ENCODE measurements around the gene ZBTB20. TPM values are rescaled to one million over a fixed set of nuclear protein-coding genes. Genes with fewer than 3 reads are reported as not detected.

Gene ZBTB20
- total RNA-seq, 1 donor from 2014 or later, result 3.9 TPM

DNA sequence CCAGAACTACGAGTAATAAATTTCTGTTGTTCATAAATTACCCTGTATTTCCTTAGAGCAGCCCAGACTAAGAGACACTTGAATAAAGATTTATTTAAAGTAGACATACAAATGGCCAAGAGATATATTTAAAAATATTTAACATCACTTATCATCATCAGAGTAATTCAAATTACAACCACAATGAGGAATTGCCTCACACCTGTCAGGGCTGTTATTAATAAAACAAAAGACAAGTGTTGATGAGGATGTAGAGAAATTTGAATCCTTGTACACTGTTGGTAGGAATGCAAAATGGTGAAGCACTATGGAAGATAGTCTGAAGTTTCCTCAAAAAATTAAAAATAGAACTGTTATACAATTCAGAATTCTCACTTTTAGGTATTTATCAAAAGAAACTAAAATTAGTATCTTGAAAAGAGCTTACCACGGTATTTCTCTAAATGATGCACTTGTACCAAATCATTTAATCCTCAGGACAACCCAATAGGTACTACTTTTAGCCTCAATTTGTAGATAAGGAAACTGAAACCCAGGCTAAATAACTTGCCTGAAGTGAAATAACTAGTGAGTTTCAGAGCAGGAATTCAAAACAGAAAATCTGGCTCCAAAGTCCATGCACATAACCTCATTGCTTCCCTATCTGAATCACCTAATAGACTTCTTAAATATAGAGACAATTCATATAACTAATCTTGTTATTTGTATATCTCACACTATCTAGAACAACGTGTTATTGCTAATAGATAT lies 69.4 kb downstream of the ZBTB20 start:
- TF ChIP-seq, protein P1, sequence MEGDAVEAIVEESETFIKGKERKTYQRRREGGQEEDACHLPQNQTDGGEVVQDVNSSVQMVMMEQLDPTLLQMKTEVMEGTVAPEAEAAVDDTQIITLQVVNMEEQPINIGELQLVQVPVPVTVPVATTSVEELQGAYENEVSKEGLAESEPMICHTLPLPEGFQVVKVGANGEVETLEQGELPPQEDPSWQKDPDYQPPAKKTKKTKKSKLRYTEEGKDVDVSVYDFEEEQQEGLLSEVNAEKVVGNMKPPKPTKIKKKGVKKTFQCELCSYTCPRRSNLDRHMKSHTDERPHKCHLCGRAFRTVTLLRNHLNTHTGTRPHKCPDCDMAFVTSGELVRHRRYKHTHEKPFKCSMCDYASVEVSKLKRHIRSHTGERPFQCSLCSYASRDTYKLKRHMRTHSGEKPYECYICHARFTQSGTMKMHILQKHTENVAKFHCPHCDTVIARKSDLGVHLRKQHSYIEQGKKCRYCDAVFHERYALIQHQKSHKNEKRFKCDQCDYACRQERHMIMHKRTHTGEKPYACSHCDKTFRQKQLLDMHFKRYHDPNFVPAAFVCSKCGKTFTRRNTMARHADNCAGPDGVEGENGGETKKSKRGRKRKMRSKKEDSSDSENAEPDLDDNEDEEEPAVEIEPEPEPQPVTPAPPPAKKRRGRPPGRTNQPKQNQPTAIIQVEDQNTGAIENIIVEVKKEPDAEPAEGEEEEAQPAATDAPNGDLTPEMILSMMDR (IDR thresholded peaks at IDR 0.05; ENCODE audit: insufficient read depth, low read length, severe bottlenecking), result no peak
- DNase-seq (ENCODE audit: low read depth) (no peak), FAIRE-seq (no peak)
- Histone ChIP-seq H3K4me3 (ENCODE audit: low read depth, low read length) (no peak overlapping the region), H3K36me3 (ENCODE audit: control insufficient read depth, insufficient read depth, low read length) (no peaks in the 10 kb centered on the region), H3K27me3 (ENCODE audit: control insufficient read depth, insufficient read depth, low read length) (no peaks in the 10 kb centered on the region)

GRCh38 chr3:115074502-115074901 lies 72.6 kb downstream of the ZBTB20 start:
- DNase-seq (ENCODE audit: low read depth) (peak; percentile 34), FAIRE-seq (no peak)
- Histone ChIP-seq H3K27me3 (ENCODE audit: control insufficient read depth, insufficient read depth, low read length) (no peaks in the 10 kb centered on the region), H3K4me3 (ENCODE audit: low read depth, low read length) (no peak overlapping the region), H3K36me3 (ENCODE audit: control insufficient read depth, insufficient read depth, low read length) (no peaks in the 10 kb centered on the region)
- TF ChIP-seq, protein P1 (IDR thresholded peaks at IDR 0.05; ENCODE audit: insufficient read depth, low read length, severe bottlenecking), result no peak

DNA sequence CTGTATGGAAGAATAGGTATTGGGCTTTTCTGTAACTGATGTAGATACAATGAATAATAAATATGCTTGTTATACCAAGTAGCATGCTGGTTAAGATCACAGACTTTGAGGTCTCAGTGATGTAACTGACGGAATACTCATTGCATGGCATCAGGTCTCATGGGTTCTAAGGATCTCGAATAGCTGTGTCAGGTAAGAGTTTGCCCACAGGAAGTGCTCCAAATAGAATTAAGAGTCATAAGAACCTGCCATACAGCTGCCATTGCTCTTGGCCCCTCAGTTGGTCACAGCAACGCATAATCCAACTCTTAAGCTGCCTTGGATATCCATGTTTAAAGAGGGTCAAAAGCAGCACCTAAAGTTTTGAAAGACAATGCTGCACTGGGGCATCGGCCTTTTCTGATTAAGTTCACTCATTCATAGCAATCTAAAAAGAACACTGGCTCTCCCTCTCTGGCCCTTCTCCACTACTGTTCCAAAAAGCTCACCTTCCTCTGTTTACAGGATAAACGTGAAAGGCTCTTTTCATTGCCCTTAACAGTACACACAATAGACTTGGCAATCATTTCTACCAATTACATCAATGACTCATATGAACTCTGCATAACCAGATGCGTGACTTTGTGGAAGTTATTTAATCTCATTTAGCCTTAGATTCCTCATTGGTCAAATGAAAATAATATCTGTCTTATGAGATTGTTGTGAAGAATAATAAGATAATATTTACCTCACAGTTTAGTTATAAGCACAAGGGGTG lies 74.6 kb downstream of the ZBTB20 start:
- FAIRE-seq (no peak), DNase-seq (ENCODE audit: low read depth) (peak; percentile 64)
- Histone ChIP-seq H3K36me3 (ENCODE audit: control insufficient read depth, insufficient read depth, low read length) (no peaks in the 10 kb centered on the region), H3K27me3 (ENCODE audit: control insufficient read depth, insufficient read depth, low read length) (no peaks in the 10 kb centered on the region), H3K4me3 (ENCODE audit: low read depth, low read length) (no peak overlapping the region)
- TF ChIP-seq, protein P1 (IDR thresholded peaks at IDR 0.05; ENCODE audit: insufficient read depth, low read length, severe bottlenecking), result no peak

DNA sequence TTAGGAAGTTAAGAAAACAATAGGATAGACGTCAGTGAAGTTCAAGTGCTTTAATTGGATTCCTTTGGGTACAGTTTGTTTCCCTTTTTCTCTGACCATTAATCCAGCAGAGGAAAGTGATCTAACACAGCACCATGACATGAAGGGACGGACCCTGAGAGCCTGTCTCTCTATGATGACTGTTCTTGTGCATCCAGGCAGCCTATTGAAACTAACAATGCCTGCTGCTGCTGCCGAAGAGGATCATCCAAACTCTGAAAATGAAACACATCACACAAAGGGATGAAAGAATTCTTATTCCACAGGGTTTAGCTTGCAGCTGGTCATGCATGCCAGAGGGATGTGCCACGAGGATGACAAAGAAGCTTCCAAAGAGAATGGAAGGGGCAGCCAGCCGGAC lies 75.5 kb downstream of the ZBTB20 start:
- FAIRE-seq, result no peak
- DNase-seq (ENCODE audit: low read depth), result no peak

GRCh38 chr3:115071166-115071565 lies 75.9 kb downstream of the ZBTB20 start:
- FAIRE-seq (no peak), DNase-seq (ENCODE audit: low read depth) (no peak)

More for the DNA sequence above, 75.5 kb downstream of the ZBTB20 start:
- Histone ChIP-seq H3K4me3 (ENCODE audit: low read depth, low read length) (no peak overlapping the region), H3K27me3 (ENCODE audit: control insufficient read depth, insufficient read depth, low read length) (no peaks in the 10 kb centered on the region), H3K36me3 (ENCODE audit: control insufficient read depth, insufficient read depth, low read length) (no peaks in the 10 kb centered on the region)
- TF ChIP-seq, protein P1 (IDR thresholded peaks at IDR 0.05; ENCODE audit: insufficient read depth, low read length, severe bottlenecking), result no peak

More at GRCh38 chr3:115071166-115071565, 75.9 kb downstream of the ZBTB20 start:
- no peaks in the 10 kb centered on the region for H3K27me3 ChIP-seq (ENCODE audit: control insufficient read depth, insufficient read depth, low read length)
- no peak overlapping the region for H3K4me3 ChIP-seq (ENCODE audit: low read depth, low read length)
- H3K36me3 ChIP-seq (ENCODE audit: control insufficient read depth, insufficient read depth, low read length), result no peaks in the 10 kb centered on the region
- TF ChIP-seq, protein P1 (IDR thresholded peaks at IDR 0.05; ENCODE audit: insufficient read depth, low read length, severe bottlenecking), result no peak
